Lower leg skin (tissue), 3 donors: ENCODE measurements around the gene BBOX1.

Experiments used
- CTCF ChIP-seq, 3 donors: fragments of 450-650 bp; IDR thresholded peaks; one replicate each; pipeline ENCODE4 v1.5.1; 2016; ENCODE audit warnings: antibody characterized with exemption in 3 of 3, mild to moderate bottlenecking in 3 of 3, moderate library complexity in 2 of 3
- POLR2A ChIP-seq, 2 donors: fragments of 450-650 bp; IDR thresholded peaks; one replicate each; pipeline ENCODE4 v1.6.1; 2016 to 2017; ENCODE audit warnings: antibody characterized with exemption in 2 of 2, mild to moderate bottlenecking in 1 of 2, moderate library complexity in 1 of 2

- TF ChIP-seq CTCF (IDR thresholded peaks at IDR 0.05) (no peak), POLR2A (IDR thresholded peaks at IDR 0.05) (no peak)
These were observed 74.5 kb downstream of the BBOX1 start for GRCh38 chr11:27115051-27115650.
